IMR-90 (cell line): ENCODE measurements around the gene PRKAG2.

Source experiments
- BHLHE40 ChIP-seq: fragments of 150-350 bp; IDR thresholded peaks from 2 replicates; pipeline ENCODE4 v1.6.1; 2016; ENCODE audit warnings: mild to moderate bottlenecking, low read depth, low read length
- CEBPB ChIP-seq: IDR thresholded peaks from 2 replicates; pipeline ENCODE4 v1.6.1; 2012; ENCODE audit warnings: low read depth, low read length, improper control_type of control experiment
- CTCF ChIP-seq: conservative IDR thresholded peaks from 2 replicates; pipeline ENCODE4 v1.5.1; 2012; ENCODE audit warnings: mild to moderate bottlenecking, low read depth, low read length, improper control_type of control experiment
- ELK1 ChIP-seq: fragments of 150-350 bp; IDR thresholded peaks from 2 replicates; pipeline ENCODE4 v1.6.1; 2016; ENCODE audit warnings: low read depth, mild to moderate bottlenecking, low read length, moderate library complexity, borderline replicate concordance
- FOS ChIP-seq: fragments of 150-350 bp; IDR thresholded peaks from 2 replicates; pipeline ENCODE4 v1.6.1; 2016; ENCODE audit warnings: low read depth, low read length
- MAFK ChIP-seq: IDR thresholded peaks from 2 replicates; pipeline ENCODE4 v1.6.1; 2012; ENCODE audit warnings: low read depth, low read length, improper control_type of control experiment
- MAZ ChIP-seq: IDR thresholded peaks from 2 replicates; pipeline ENCODE4 v1.6.1; 2012; ENCODE audit warnings: low read depth, mild to moderate bottlenecking, low read length, improper control_type of control experiment, moderate library complexity, borderline replicate concordance
- MXI1 ChIP-seq: IDR thresholded peaks from 2 replicates; pipeline ENCODE4 v1.6.1; 2012; ENCODE audit warnings: low read depth, mild to moderate bottlenecking, low read length, moderate library complexity, borderline replicate concordance
- NFE2L2 ChIP-seq: fragments of 150-350 bp; IDR thresholded peaks from 2 replicates; pipeline ENCODE4 v1.6.1; 2016; ENCODE audit warnings: low read depth, mild to moderate bottlenecking, low read length
- POLR2A ChIP-seq: IDR thresholded peaks from 2 replicates; pipeline ENCODE4 v1.6.1; 2012; ENCODE audit warnings: mild to moderate bottlenecking, low read depth, low read length
- RAD21 ChIP-seq: IDR thresholded peaks from 2 replicates; pipeline ENCODE4 v1.6.1; 2012; ENCODE audit warnings: low read length, improper control_type of control experiment
- RFX5 ChIP-seq: IDR thresholded peaks from 2 replicates; pipeline ENCODE4 v1.8.0; 2012; ENCODE audit warnings: low read depth, mild to moderate bottlenecking, low read length, moderate library complexity
- USF2 ChIP-seq: fragments of 150-350 bp; IDR thresholded peaks from 2 replicates; pipeline ENCODE4 v1.6.1; 2017; ENCODE audit warnings: mild to moderate bottlenecking, antibody characterized with exemption, low read length, low read depth

- TF ChIP-seq MAZ (no peak), BHLHE40 (no peak), CTCF (no peak), USF2 (no peak), POLR2A (no peak), FOS (no peak), ELK1 (no peak), RFX5 (no peak), RAD21 (no peak), NFE2L2 (no peak), CEBPB (no peak), MXI1 (no peak), MAFK (no peak)
These were observed 24.2 kb downstream of the PRKAG2 start for GRCh38 chr7:151852486-151853396.
